Body of pancreas (tissue), 4 donors: ENCODE measurements around the gene KATNAL1. TPM values are rescaled to one million over a fixed set of nuclear protein-coding genes. Genes with fewer than 3 reads are reported as not detected.
"Not testable (repeated sequence)": the region's sequence is repeated elsewhere in the genome, so short reads cannot be mapped to it uniquely, and the experiment has no call there.

ENCODE experiments used
- ATAC-seq: fragments of 150-250 bp; one replicate; pipeline ENCODE4 v1.9.1; 2016
- DNase-seq, 4 donors: peaks; one replicate each; pipeline ENCODE4 v3.0.0-alpha.2; 2019
- H3K27ac ChIP-seq, 4 donors: fragments of 200-600 bp; sonication (generic); 1 replicate in 3 of 4; 2 replicates in 1 of 4; pipeline versions ENCODE4 v1.5.1 to v1.6.1; 2016 to 2019; ENCODE audit warnings: mild to moderate bottlenecking in 1 of 4, mixed read lengths in 1 of 4, moderate library complexity in 1 of 4
- H3K27me3 ChIP-seq, 2 donors: fragments of 200-600 bp; sonication (generic); one replicate each; pipeline ENCODE4 v1.6.0; 2016; ENCODE audit warnings: mild to moderate bottlenecking in 1 of 2
- H3K36me3 ChIP-seq, 2 donors: fragments of 200-600 bp; sonication (generic); replicated peaks in 1 of 2; 2 replicates each; pipeline ENCODE4 v1.5.1; 2016; ENCODE audit warnings: low read depth in 2 of 2; ENCODE audit not compliant: insufficient read depth in 1 of 2
- H3K4me1 ChIP-seq: fragments of 200-600 bp; sonication (generic); one replicate; pipeline ENCODE4 v1.6.0; 2016
- H3K4me3 ChIP-seq, 2 donors: fragments of 200-600 bp; sonication (generic); 1 replicate in 1 of 2; 2 replicates in 1 of 2; pipeline ENCODE4 v1.5.1; 2016 to 2019
- H3K9me3 ChIP-seq, 3 donors: fragments of 200-600 bp; sonication (generic); 1 replicate in 2 of 3; 2 replicates in 1 of 3; pipeline ENCODE4 v1.5.1; 2016
- CTCF ChIP-seq, 7 experiments: fragments of 450-650 bp in 4 of 7; fragments of 200-600 bp in 3 of 7; sonication (generic) in 3 of 7; IDR thresholded peaks; one replicate each; pipeline ENCODE4 v1.5.1; 2016 to 2019; ENCODE audit warnings: antibody characterized with exemption in 7 of 7
- POLR2A ChIP-seq, 3 donors: fragments of 450-650 bp; IDR thresholded peaks; one replicate each; pipeline ENCODE4 v1.6.1; 2016; ENCODE audit warnings: antibody characterized with exemption in 3 of 3, mild to moderate bottlenecking in 2 of 3
- WGBS, 2 donors: methylation state at CpG; one replicate each; pipeline ENCODE4 v1.1.5; 2017; 5-methylcytosine and 5-hydroxymethylcytosine counted together
- intact Hi-C: fragments of 100-400 bp; cut with DNase I; formaldehyde crosslinking; loops from one replicate; pipeline ENCODE4 v1.15.1; 2023
- total RNA-seq, 2 donors: library from RNA; depleted of rRNA; stranded (reverse); fragments of >200 nt; gene quantifications; one replicate each; pipeline ENCODE4 v1.1.0, GENCODE V29; 2016

Gene KATNAL1
- total RNA-seq, 2 donors from 2014 or later: 6.5 to 6.6 TPM

GRCh38 chr13:30295116-30295515, 12.2 kb downstream of the KATNAL1 start:
- Histone ChIP-seq H3K27ac (no peak overlapping the region), H3K36me3 (no peaks in the 10 kb centered on the region), H3K4me1 (no peaks in the 10 kb centered on the region), H3K4me3 (no peak overlapping the region), H3K9me3 (no peaks in the 10 kb centered on the region), H3K27me3 (no peaks in the 10 kb centered on the region)
- WGBS, 2 donors: 92 to 96% methylated on average over 2 of the region's 2 CpGs
- intact Hi-C loops: no loop called here
- TF ChIP-seq POLR2A (IDR thresholded peaks at IDR 0.05): no peak
- no peak for TF ChIP-seq CTCF (IDR thresholded peaks at IDR 0.05)
- no peak for ATAC-seq
- no peak for DNase-seq

- TF ChIP-seq CTCF (IDR thresholded peaks at IDR 0.05) (no peak), POLR2A (IDR thresholded peaks at IDR 0.05) (no peak)
Observed at GRCh38 chr13:30294004-30294403, 13.3 kb downstream of the KATNAL1 start.

GRCh38 chr13:30292325-30292724, 15.0 kb downstream of the KATNAL1 start:
- no peaks in the 10 kb centered on the region for H3K4me1 ChIP-seq
- no peak overlapping the region for H3K4me3 ChIP-seq
- no peaks in the 10 kb centered on the region for H3K27me3 ChIP-seq
- intact Hi-C loops: no loop called here
- no peaks in the 10 kb centered on the region for H3K9me3 ChIP-seq
- H3K36me3 ChIP-seq: no peaks in the 10 kb centered on the region
- TF ChIP-seq POLR2A (IDR thresholded peaks at IDR 0.05): no peak
- no peak for TF ChIP-seq CTCF (IDR thresholded peaks at IDR 0.05)
- ATAC-seq: no peak
- no peak overlapping the region for H3K27ac ChIP-seq
- no peak for DNase-seq

More at GRCh38 chr13:30294004-30294403, 13.3 kb downstream of the KATNAL1 start:
- DNase-seq: no peak
- Histone ChIP-seq H3K27me3 (no peaks in the 10 kb centered on the region), H3K27ac (no peak overlapping the region), H3K4me3 (no peak overlapping the region), H3K36me3 (no peaks in the 10 kb centered on the region), H3K9me3 (no peaks in the 10 kb centered on the region), H3K4me1 (no peaks in the 10 kb centered on the region)
- intact Hi-C loops: no loop called here
- ATAC-seq: no peak
- 56 to 60% methylated on average over 3 of the region's 3 CpGs for whole genome bisulfite sequencing, 2 donors

GRCh38 chr13:30290812-30291436, 16.4 kb downstream of the KATNAL1 start:
- Histone ChIP-seq H3K4me1 (no peaks in the 10 kb centered on the region), H3K9me3 (no peaks in the 10 kb centered on the region), H3K36me3 (no peaks in the 10 kb centered on the region), H3K27me3 (no peaks in the 10 kb centered on the region), H3K27ac (no peak overlapping the region), H3K4me3 (no peak overlapping the region)
- DNase-seq (no peak), ATAC-seq (no peak)
- WGBS, 2 donors: 82 to 88% methylated on average over 4 of the region's 4 CpGs
- TF ChIP-seq CTCF (IDR thresholded peaks at IDR 0.05): no peak
- TF ChIP-seq POLR2A (IDR thresholded peaks at IDR 0.05): no peak
- intact Hi-C loops: no loop called here

GRCh38 chr13:30289533-30289932, 17.8 kb downstream of the KATNAL1 start:
- H3K27ac ChIP-seq: no peak overlapping the region
- ATAC-seq: no peak
- H3K27me3 ChIP-seq: no peaks in the 10 kb centered on the region
- no peak for DNase-seq
- no peaks in the 10 kb centered on the region for H3K9me3 ChIP-seq
- H3K36me3 ChIP-seq: no peaks in the 10 kb centered on the region
- no peaks in the 10 kb centered on the region for H3K4me1 ChIP-seq
- intact Hi-C loops: no loop called here
- TF ChIP-seq CTCF (IDR thresholded peaks at IDR 0.05): no peak
- no peak for TF ChIP-seq POLR2A (IDR thresholded peaks at IDR 0.05)
- H3K4me3 ChIP-seq: no peak overlapping the region

GRCh38 chr13:30286059-30286458, 21.3 kb downstream of the KATNAL1 start:
- H3K36me3 ChIP-seq, intact Hi-C loops: not testable (repeated sequence)
- 88 to 92% methylated on average over 2 of the region's 2 CpGs for WGBS, 2 donors

More at GRCh38 chr13:30286059-30286458, 21.3 kb downstream of the KATNAL1 start:
- H3K9me3 ChIP-seq, H3K27me3 ChIP-seq, H3K27ac ChIP-seq, ATAC-seq, DNase-seq, H3K4me3 ChIP-seq, H3K4me1 ChIP-seq: not testable (repeated sequence)
